ENCODE data around the gene SOX4. TPM values are rescaled to one million over a fixed set of nuclear protein-coding genes. Genes with fewer than 3 reads are reported as not detected.

Gene SOX4
- total and polyA plus RNA-seq, 2 donors (not counting 3 experiments of a cell fraction or from before 2014, with no cell fraction given), result 20.4 to 121 TPM

DNA sequence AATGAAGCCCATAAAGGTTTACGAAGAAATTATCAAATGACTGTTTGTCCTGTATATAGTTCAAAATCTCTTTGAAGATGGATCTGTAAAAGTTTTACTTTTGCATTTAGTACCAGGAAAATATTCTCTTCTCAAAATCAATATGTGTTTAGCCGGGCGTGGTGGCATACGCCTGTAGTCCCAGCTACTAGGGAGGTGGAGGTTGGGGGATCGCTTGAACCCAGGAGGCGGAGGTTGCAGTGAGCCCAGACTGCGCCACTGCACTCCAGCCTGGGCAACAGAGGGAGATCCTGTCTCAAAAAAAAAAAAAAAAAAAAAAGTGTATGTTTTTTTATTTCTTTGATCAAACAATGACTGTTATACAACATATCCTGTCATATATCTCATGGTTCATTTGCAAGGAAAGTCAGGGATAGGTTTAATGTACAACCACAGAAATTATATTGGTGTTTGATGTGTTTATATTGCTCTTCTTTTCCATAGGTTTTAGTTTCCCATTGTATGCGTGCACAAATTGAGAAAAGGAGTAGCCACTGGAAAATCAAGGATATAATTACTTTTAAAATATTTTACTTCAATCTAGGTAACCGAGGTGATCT, 40.1 kb downstream of the SOX4 start:
- FAIRE-seq, result no peak
- H3K36me3 ChIP-seq (ENCODE audit: control insufficient read depth in 2 of 2, extremely low read depth in 1 of 2, insufficient read depth in 2 of 2, low read length in 2 of 2), result no peaks in the 10 kb centered on the region
- no peak overlapping the region for H3K4me3 ChIP-seq (replicated peaks in 1 of 3; ENCODE audit: insufficient read depth in 1 of 3, low read depth in 1 of 3, low read length in 3 of 3)
- intact Hi-C loops (cut with micrococcal nuclease), result loop anchor here (1.0 kb wide), 5 partner anchors 18 to 207 kb away; no protein-coding TSS in a partner anchor
- peak; percentile 17 for DNase-seq (ENCODE audit: low read depth, low spot score)
- no peaks in the 10 kb centered on the region for H3K9me3 ChIP-seq (replicated peaks; ENCODE audit: control insufficient read depth, insufficient read depth, low read length)
- TF ChIP-seq EZH2 (IDR thresholded peaks at IDR 0.05; ENCODE audit: borderline replicate concordance, low read depth, low read length, severe bottlenecking) (no peak), FOS (IDR thresholded peaks at IDR 0.05; ENCODE audit: borderline replicate concordance, insufficient read depth, low read length) (no peak), GATA2 (IDR thresholded peaks at IDR 0.05; ENCODE audit: insufficient read depth, insufficient read length, low read depth, low read length) (no peak), POLR2AphosphoS5 (IDR thresholded peaks at IDR 0.05; ENCODE audit: insufficient read depth, low read depth, low read length) (no peak), MYC (IDR thresholded peaks at IDR 0.05; ENCODE audit: low read depth, low read length) (no peak), POLR2A (IDR thresholded peaks at IDR 0.05; ENCODE audit: low read depth, low read length) (no peak)
- TF ChIP-seq, protein P1, sequence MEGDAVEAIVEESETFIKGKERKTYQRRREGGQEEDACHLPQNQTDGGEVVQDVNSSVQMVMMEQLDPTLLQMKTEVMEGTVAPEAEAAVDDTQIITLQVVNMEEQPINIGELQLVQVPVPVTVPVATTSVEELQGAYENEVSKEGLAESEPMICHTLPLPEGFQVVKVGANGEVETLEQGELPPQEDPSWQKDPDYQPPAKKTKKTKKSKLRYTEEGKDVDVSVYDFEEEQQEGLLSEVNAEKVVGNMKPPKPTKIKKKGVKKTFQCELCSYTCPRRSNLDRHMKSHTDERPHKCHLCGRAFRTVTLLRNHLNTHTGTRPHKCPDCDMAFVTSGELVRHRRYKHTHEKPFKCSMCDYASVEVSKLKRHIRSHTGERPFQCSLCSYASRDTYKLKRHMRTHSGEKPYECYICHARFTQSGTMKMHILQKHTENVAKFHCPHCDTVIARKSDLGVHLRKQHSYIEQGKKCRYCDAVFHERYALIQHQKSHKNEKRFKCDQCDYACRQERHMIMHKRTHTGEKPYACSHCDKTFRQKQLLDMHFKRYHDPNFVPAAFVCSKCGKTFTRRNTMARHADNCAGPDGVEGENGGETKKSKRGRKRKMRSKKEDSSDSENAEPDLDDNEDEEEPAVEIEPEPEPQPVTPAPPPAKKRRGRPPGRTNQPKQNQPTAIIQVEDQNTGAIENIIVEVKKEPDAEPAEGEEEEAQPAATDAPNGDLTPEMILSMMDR (IDR thresholded peaks at IDR 0.05; ENCODE audit: extremely low read depth in 1 of 2, insufficient read depth in 1 of 2, low read depth in 1 of 2, low read length in 2 of 2), result no peak
- H4K20me1 ChIP-seq (replicated peaks; ENCODE audit: control insufficient read depth, extremely low read depth, insufficient read depth, low read length), result no peaks in the 10 kb centered on the region
- H3K79me2 ChIP-seq (ENCODE audit: control insufficient read depth, insufficient read depth, low read length), result no peaks in the 10 kb centered on the region
- H3K9me1 ChIP-seq (replicated peaks; ENCODE audit: control insufficient read depth, extremely low read depth, insufficient read depth, low read length), result no peaks in the 10 kb centered on the region
- dilution Hi-C loops (cut with MboI; ENCODE audit: extremely low pct_ligation_motif_present, low sequenced_read_pairs), result no loop called here
- no peak overlapping the region for H3K4me2 ChIP-seq (ENCODE audit: insufficient read depth, low read length)
- H2AFZ ChIP-seq (ENCODE audit: low read depth, low read length), result no peak overlapping the region
- ChIA-PET POLR2A (no interaction called here), CTCF (interaction anchor here (0.9 kb wide), 1 partner anchor 32 kb away, joined by 3 read pairs; no protein-coding TSS in a partner anchor)
- H3K27me3 ChIP-seq (ENCODE audit: control insufficient read depth in 2 of 2, insufficient read depth in 2 of 2, low read length in 2 of 2), result no peaks in the 10 kb centered on the region
- H3K9ac ChIP-seq (replicated peaks; ENCODE audit: extremely low read depth, insufficient read depth, low read length), result peak overlapping the region; percentile 42
- H3K4me1 ChIP-seq (ENCODE audit: control insufficient read depth, extremely low read depth, insufficient read depth, low read length), result peaks cover 16% of the 10 kb centered on the region
- H3K27ac ChIP-seq (ENCODE audit: insufficient read depth, low read depth, low read length), result peak overlapping the region; percentile 67
- no TSS peak for BruUV-seq (replicated peaks)

All from endothelial cell of umbilical vein (primary cell).